Measurements from ENCODE around the gene TMOD2. TPM values are rescaled to one million over a fixed set of nuclear protein-coding genes. Genes with fewer than 3 reads are reported as not detected.

Gene TMOD2
- total and polyA plus RNA-seq, 2 experiments from 2014 or later = 3.0 to 5.9 TPM

GRCh38 chr15:51765751-51766150 lies 14.4 kb downstream of the TMOD2 start (continued):
- TF ChIP-seq REST (IDR thresholded peaks at IDR 0.05; ENCODE audit: unreplicated experiment) = no peak

GRCh38 chr15:51766341-51766740 lies 14.9 kb downstream of the TMOD2 start:
- Histone ChIP-seq H3K27ac (ENCODE audit: low read depth) (no peak overlapping the region), H3K27me3 (ENCODE audit: insufficient read depth) (no peaks in the 10 kb centered on the region), H3K9me2 (ENCODE audit: insufficient read depth) (no peaks in the 10 kb centered on the region), H4K20me1 (replicated peaks; ENCODE audit: insufficient read depth) (no peaks in the 10 kb centered on the region), H3K4me2 (no peak overlapping the region), H3K4me1 (ENCODE audit: insufficient read depth) (peaks cover 8% of the 10 kb centered on the region), H3K36me3 (ENCODE audit: insufficient read depth) (no peaks in the 10 kb centered on the region), H2AFZ (no peak overlapping the region), H3F3A (replicated peaks; ENCODE audit: low read depth) (no peaks in the 10 kb centered on the region), H3K4me3 (no peak overlapping the region), H3K79me2 (replicated peaks; ENCODE audit: insufficient read depth) (no peaks in the 10 kb centered on the region)
- no peak overlapping the region for H3K4me3 Mint-ChIP-seq
- ATAC-seq (no peak), DNase-seq (ENCODE audit: low spot score) (no peak)
- no peak overlapping the region for H3K27ac Mint-ChIP-seq
- H3K36me3 Mint-ChIP-seq (ENCODE audit: low read depth) = no peaks in the 10 kb centered on the region; the same call in 1 of the 3 replicates
- H3K4me1 Mint-ChIP-seq = peaks cover 11% of the 10 kb centered on the region; the same call in 2 of the 3 replicates
- TF ChIP-seq ZNF114 (CRISPR knock-in tag; IDR thresholded peaks at IDR 0.05) (no peak), EZH2phosphoT487 (IDR thresholded peaks at IDR 0.05; ENCODE audit: unreplicated experiment) (no peak), STAT1 (IDR thresholded peaks at IDR 0.05; ENCODE audit: unreplicated experiment) (no peak), REST (IDR thresholded peaks at IDR 0.05; ENCODE audit: unreplicated experiment) (no peak)
- TF ChIP-seq, protein P1, sequence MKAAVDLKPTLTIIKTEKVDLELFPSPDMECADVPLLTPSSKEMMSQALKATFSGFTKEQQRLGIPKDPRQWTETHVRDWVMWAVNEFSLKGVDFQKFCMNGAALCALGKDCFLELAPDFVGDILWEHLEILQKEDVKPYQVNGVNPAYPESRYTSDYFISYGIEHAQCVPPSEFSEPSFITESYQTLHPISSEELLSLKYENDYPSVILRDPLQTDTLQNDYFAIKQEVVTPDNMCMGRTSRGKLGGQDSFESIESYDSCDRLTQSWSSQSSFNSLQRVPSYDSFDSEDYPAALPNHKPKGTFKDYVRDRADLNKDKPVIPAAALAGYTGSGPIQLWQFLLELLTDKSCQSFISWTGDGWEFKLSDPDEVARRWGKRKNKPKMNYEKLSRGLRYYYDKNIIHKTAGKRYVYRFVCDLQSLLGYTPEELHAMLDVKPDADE (IDR thresholded peaks at IDR 0.05) = no peak
- H3K9me3 Mint-ChIP-seq = no peaks in the 10 kb centered on the region
- H3K27me3 Mint-ChIP-seq (ENCODE audit: insufficient read depth, low read depth, poor library complexity) = no peaks in the 10 kb centered on the region
